CD14-positive monocyte (primary cell): ENCODE results near the gene IFRD1. TPM values are rescaled to one million over a fixed set of nuclear protein-coding genes. Genes with fewer than 3 reads are reported as not detected.

Source experiments
- DNase-seq, 3 donors: peaks; one replicate each; pipeline ENCODE4 v3.0.0-alpha.2; 2011 to 2022
- H2AFZ ChIP-seq: 2 replicates; pipeline ENCODE4 v1.6.0; 2012; ENCODE audit warnings: mild to moderate bottlenecking, low read depth, low read length, inconsistent platforms; ENCODE audit not compliant: insufficient read depth, poor library complexity, severe bottlenecking
- H3K27ac ChIP-seq, 2 donors: 1 replicate in 1 of 2; 2 replicates in 1 of 2; pipeline ENCODE4 v1.5.1; 2012 to 2013; ENCODE audit warnings: low read length in 2 of 2, control low read depth in 1 of 2, inconsistent platforms in 1 of 2, low read depth in 1 of 2, mild to moderate bottlenecking in 1 of 2
- H3K27me3 ChIP-seq, 2 donors: one replicate each; pipeline versions ENCODE4 v1.6.0 to v1.6.1; 2011 to 2013; ENCODE audit warnings: low read length in 2 of 2; ENCODE audit not compliant: control insufficient read depth in 2 of 2, insufficient read depth in 2 of 2
- H3K36me3 ChIP-seq, 2 donors: replicated peaks in 1 of 2; 1 replicate in 1 of 2; 2 replicates in 1 of 2; pipeline versions ENCODE4 v1.5.1 to v1.6.1; 2012 to 2013; ENCODE audit warnings: low read length in 2 of 2, control low read depth in 1 of 2, inconsistent platforms in 1 of 2, mild to moderate bottlenecking in 1 of 2; ENCODE audit not compliant: insufficient read depth in 2 of 2, control insufficient read depth in 1 of 2
- H3K4me1 ChIP-seq, 2 donors: 1 replicate in 1 of 2; 2 replicates in 1 of 2; pipeline versions ENCODE4 v1.5.1 to v1.6.1; 2012 to 2013; ENCODE audit warnings: low read length in 2 of 2, control low read depth in 1 of 2, inconsistent platforms in 1 of 2, mild to moderate bottlenecking in 1 of 2, moderate library complexity in 1 of 2; ENCODE audit not compliant: insufficient read depth in 2 of 2, control insufficient read depth in 1 of 2
- H3K4me2 ChIP-seq: replicated peaks from 2 replicates; pipeline ENCODE3; 2012; ENCODE audit warnings: low read length, moderate library complexity, mild to moderate bottlenecking; ENCODE audit not compliant: poor library complexity, severe bottlenecking; ENCODE audit errors: extremely low read depth
- H3K4me3 ChIP-seq, 3 experiments: fragments of 200-600 bp in 1 of 3; sonication (generic) in 1 of 3; replicated peaks in 1 of 3; 1 replicate in 2 of 3; 2 replicates in 1 of 3; pipeline ENCODE4 v1.5.1; 2011 to 2013; ENCODE audit warnings: low read length in 3 of 3, mild to moderate bottlenecking in 3 of 3, control low read depth in 2 of 3, low read depth in 2 of 3, inconsistent platforms in 1 of 3, moderate library complexity in 1 of 3
- H3K79me2 ChIP-seq: 2 replicates; pipeline ENCODE4 v1.6.0; 2012; ENCODE audit warnings: mild to moderate bottlenecking, control low read depth, inconsistent platforms, low read length, moderate library complexity; ENCODE audit not compliant: insufficient read depth
- H3K9ac ChIP-seq: 2 replicates; pipeline ENCODE4 v1.6.0; 2017; ENCODE audit warnings: low read length, mild to moderate bottlenecking; ENCODE audit not compliant: insufficient read depth, poor library complexity, severe bottlenecking
- H3K9me3 ChIP-seq, 2 donors: replicated peaks in 1 of 2; 1 replicate in 1 of 2; 2 replicates in 1 of 2; pipeline versions ENCODE4 v1.5.1 to v1.6.1; 2012 to 2013; ENCODE audit warnings: low read length in 2 of 2, control low read depth in 1 of 2; ENCODE audit not compliant: control insufficient read depth in 1 of 2, insufficient read depth in 1 of 2
- H4K20me1 ChIP-seq: 2 replicates; pipeline ENCODE4 v1.6.0; 2012; ENCODE audit warnings: mild to moderate bottlenecking, low read length, control low read depth, moderate library complexity; ENCODE audit not compliant: insufficient read depth
- H3K27ac Mint-ChIP-seq, 7 donors: one replicate each; pipeline ENCODE4 v1.8.0; 2020; ENCODE audit warnings: mild to moderate bottlenecking in 7 of 7, mixed read lengths in 7 of 7, moderate library complexity in 6 of 7, inconsistent platforms in 2 of 7
- H3K27me3 Mint-ChIP-seq, 3 donors: one replicate each; pipeline ENCODE4 v1.8.0; 2021 to 2022; ENCODE audit warnings: low read depth in 3 of 3, mild to moderate bottlenecking in 3 of 3, mixed read lengths in 3 of 3, moderate library complexity in 3 of 3, inconsistent platforms in 1 of 3
- H3K36me3 Mint-ChIP-seq, 2 donors: one replicate each; pipeline ENCODE4 v1.8.0; 2020; ENCODE audit warnings: mixed read lengths in 2 of 2, inconsistent platforms in 1 of 2, mild to moderate bottlenecking in 1 of 2
- H3K4me1 Mint-ChIP-seq: one replicate; pipeline ENCODE4 v1.8.0; 2020; ENCODE audit warnings: mild to moderate bottlenecking, mixed read lengths
- H3K4me3 Mint-ChIP-seq, 2 donors: one replicate each; pipeline ENCODE4 v1.8.0; 2020; ENCODE audit warnings: mild to moderate bottlenecking in 2 of 2, mixed read lengths in 2 of 2, moderate library complexity in 1 of 2
- H3K9me3 Mint-ChIP-seq, 7 donors: one replicate each; pipeline ENCODE4 v1.8.0; 2020 to 2022; ENCODE audit warnings: mixed read lengths in 7 of 7, mild to moderate bottlenecking in 6 of 7, moderate library complexity in 6 of 7, inconsistent platforms in 2 of 7
- WGBS: methylation state at CpG from one replicate; pipeline ENCODE4 v1.1.5; 2013; ENCODE audit warnings: missing lambda C conversion rate; ENCODE audit not compliant: insufficient coverage; 5-methylcytosine and 5-hydroxymethylcytosine counted together
- intact Hi-C, 2 donors: fragments of 100-400 bp; cut with micrococcal nuclease; formaldehyde crosslinking; loops; one replicate each; pipeline versions ENCODE4 v1.15.0 to v1.15.1; 2023
- polyA plus RNA-seq, 3 donors: library from polyadenylated mRNA; depleted of rRNA in 1 of 3; unstranded in 2 of 3; stranded (reverse) in 1 of 3; fragments of 300-500 nt in 2 of 3; fragments of >200 nt in 1 of 3; fragmentation: Illumina TruSeq in 2 of 3; gene quantifications; 1 replicate in 2 of 3; 2 replicates in 1 of 3; pipeline ENCODE4 v1.2.3, GENCODE V29; 2012 to 2021
- TF ChIP-seq, protein P1 (sequence below): fragments of 200-600 bp; IDR thresholded peaks from one replicate; pipeline ENCODE4 v1.8.0; 2022; ENCODE audit warnings: antibody characterized with exemption, mild to moderate bottlenecking

Gene IFRD1
- polyA plus RNA-seq, 3 donors: 13.6 to 81.6 (median 18.7) TPM

DNA sequence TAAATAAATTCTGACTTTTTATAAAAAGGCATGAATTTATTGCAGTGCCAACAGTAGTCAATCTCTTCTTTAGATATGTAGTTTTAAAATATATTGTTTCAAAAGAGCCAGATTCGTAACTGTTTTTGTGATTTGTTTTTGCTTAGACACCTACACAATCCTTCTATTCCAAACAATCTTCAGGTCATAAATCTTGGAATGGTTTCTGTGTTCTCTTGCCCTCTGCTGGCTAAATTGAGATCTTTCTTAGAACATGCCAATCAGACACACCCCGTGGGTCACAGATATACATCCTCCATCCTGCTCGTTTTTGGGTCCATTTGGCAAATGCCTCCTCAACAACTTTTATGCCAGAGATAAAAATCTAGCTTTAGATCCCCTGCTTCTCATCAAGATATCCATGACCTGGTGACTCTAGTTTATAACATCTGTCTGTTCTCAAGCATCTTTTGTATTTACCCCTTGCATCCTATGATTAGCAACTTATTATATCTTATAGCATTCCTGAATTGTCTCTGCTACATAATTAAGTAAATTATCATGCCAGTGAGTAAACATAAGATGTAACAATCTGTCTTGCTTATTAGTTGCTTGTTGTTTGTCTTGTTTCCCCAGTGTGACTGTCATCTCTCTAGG is 35.3 kb upstream of the IFRD1 start:
- Histone ChIP-seq H3K9ac (no peak overlapping the region), H3K27me3 (peaks cover 0 to 2% of the 10 kb centered on the region in 2 donors), H3K9me3 (no peaks in the 10 kb centered on the region), H3K27ac (no peak overlapping the region), H3K4me3 (no peak overlapping the region), H4K20me1 (no peaks in the 10 kb centered on the region), H3K36me3 (no peaks in the 10 kb centered on the region), H3K4me2 (no peak overlapping the region), H3K79me2 (no peaks in the 10 kb centered on the region), H3K4me1 (no peaks in the 10 kb centered on the region), H2AFZ (peak overlapping the region; percentile 41)
- Mint-ChIP-seq H3K4me1 (peaks cover 3% of the 10 kb centered on the region), H3K4me3 (no peak overlapping the region), H3K9me3 (peaks cover 0 to 4% (median 0%) of the 10 kb centered on the region in 7 donors), H3K27ac (no peak overlapping the region), H3K36me3 (no peaks in the 10 kb centered on the region), H3K27me3 (peaks cover 2 to 3% (median 2%) of the 10 kb centered on the region in 3 donors)
- 8% methylated on average over 2 of the region's 3 CpGs for WGBS
- intact Hi-C loops: loop anchor here (5.0 to 10.0 kb wide), 2 partner anchors 660 to 663 kb away; no protein-coding TSS in a partner anchor
- TF ChIP-seq, protein P1, sequence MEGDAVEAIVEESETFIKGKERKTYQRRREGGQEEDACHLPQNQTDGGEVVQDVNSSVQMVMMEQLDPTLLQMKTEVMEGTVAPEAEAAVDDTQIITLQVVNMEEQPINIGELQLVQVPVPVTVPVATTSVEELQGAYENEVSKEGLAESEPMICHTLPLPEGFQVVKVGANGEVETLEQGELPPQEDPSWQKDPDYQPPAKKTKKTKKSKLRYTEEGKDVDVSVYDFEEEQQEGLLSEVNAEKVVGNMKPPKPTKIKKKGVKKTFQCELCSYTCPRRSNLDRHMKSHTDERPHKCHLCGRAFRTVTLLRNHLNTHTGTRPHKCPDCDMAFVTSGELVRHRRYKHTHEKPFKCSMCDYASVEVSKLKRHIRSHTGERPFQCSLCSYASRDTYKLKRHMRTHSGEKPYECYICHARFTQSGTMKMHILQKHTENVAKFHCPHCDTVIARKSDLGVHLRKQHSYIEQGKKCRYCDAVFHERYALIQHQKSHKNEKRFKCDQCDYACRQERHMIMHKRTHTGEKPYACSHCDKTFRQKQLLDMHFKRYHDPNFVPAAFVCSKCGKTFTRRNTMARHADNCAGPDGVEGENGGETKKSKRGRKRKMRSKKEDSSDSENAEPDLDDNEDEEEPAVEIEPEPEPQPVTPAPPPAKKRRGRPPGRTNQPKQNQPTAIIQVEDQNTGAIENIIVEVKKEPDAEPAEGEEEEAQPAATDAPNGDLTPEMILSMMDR: peak; percentile 65
- DNase-seq: peak in 2 of 3 donors; percentile 5 to 11

DNA sequence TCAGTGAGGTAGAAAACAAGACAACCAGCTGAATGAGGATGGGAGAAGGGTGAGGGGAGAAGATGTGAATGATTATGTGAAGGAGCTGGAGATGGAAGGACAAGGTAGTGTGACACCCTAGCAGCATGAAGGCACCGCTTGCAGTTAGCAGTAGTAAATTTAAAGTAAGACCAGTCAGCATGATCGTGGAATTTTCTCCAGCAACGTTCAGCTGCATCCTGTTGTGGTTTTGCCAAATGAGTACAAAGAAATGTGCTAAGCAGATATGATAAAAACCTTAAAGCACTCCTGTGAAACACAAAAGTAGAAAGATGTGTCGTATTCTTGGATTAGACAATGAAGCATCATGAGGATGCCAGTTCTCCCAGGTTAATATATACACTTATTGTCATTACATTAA is 34.1 kb upstream of the IFRD1 start:
- TF ChIP-seq, protein P1: no peak
- H3K4me3 ChIP-seq: no peak overlapping the region
- H3K4me2 ChIP-seq: no peak overlapping the region
- peaks cover 0 to 4% (median 0%) of the 10 kb centered on the region in 7 donors for H3K9me3 Mint-ChIP-seq
- H3K79me2 ChIP-seq: no peaks in the 10 kb centered on the region
- intact Hi-C loops: loop anchor here in 1 of 2 donors (10.0 kb wide), 1 partner anchor 661 kb away; no protein-coding TSS in a partner anchor
- WGBS: 6% methylated on average over 2 of the region's 4 CpGs
- no peaks in the 10 kb centered on the region for H3K9me3 ChIP-seq
- H3K27ac Mint-ChIP-seq: no peak overlapping the region
- no peak overlapping the region for H3K9ac ChIP-seq
- DNase-seq: no peak
- no peaks in the 10 kb centered on the region for H4K20me1 ChIP-seq
- H3K36me3 Mint-ChIP-seq: no peaks in the 10 kb centered on the region
- no peaks in the 10 kb centered on the region for H3K36me3 ChIP-seq
- no peaks in the 10 kb centered on the region for H3K4me1 ChIP-seq
- peaks cover 2% of the 10 kb centered on the region for H3K4me1 Mint-ChIP-seq
- no peak overlapping the region for H3K4me3 Mint-ChIP-seq
- H3K27me3 ChIP-seq: peaks cover 0 to 2% of the 10 kb centered on the region in 2 donors
- H3K27ac ChIP-seq: no peak overlapping the region
- H3K27me3 Mint-ChIP-seq: peaks cover under 1 to 2% (median 1%) of the 10 kb centered on the region in 3 donors
- peak overlapping the region; percentile 24 for H2AFZ ChIP-seq
